HUES48 (cell line): ENCODE results near the gene WDR27.

Source experiments
- H3K27ac ChIP-seq: one replicate; pipeline ENCODE4 v1.7.0; 2013; ENCODE audit warnings: low read depth, low read length, inconsistent platforms
- H3K27me3 ChIP-seq: 2 replicates; pipeline ENCODE4 v1.6.1; 2013; ENCODE audit warnings: mild to moderate bottlenecking, low read length; ENCODE audit not compliant: control insufficient read depth, insufficient read depth
- H3K36me3 ChIP-seq: 2 replicates; pipeline ENCODE4 v1.6.1; 2013; ENCODE audit warnings: low read length; ENCODE audit not compliant: control insufficient read depth, insufficient read depth
- H3K4me1 ChIP-seq: 2 replicates; pipeline ENCODE4 v1.6.1; 2013; ENCODE audit warnings: mild to moderate bottlenecking, low read length; ENCODE audit not compliant: control insufficient read depth, insufficient read depth
- H3K4me3 ChIP-seq: 2 replicates; pipeline ENCODE4 v1.5.1; 2013; ENCODE audit warnings: mild to moderate bottlenecking, low read depth, low read length
- H3K9ac ChIP-seq: 2 replicates; pipeline ENCODE4 v1.6.1; 2013; ENCODE audit warnings: mild to moderate bottlenecking, low read depth, low read length, moderate library complexity
- H3K9me3 ChIP-seq: 2 replicates; pipeline ENCODE4 v1.6.1; 2013; ENCODE audit warnings: low read length; ENCODE audit not compliant: control insufficient read depth, insufficient read depth

The WDR27 gene

DNA sequence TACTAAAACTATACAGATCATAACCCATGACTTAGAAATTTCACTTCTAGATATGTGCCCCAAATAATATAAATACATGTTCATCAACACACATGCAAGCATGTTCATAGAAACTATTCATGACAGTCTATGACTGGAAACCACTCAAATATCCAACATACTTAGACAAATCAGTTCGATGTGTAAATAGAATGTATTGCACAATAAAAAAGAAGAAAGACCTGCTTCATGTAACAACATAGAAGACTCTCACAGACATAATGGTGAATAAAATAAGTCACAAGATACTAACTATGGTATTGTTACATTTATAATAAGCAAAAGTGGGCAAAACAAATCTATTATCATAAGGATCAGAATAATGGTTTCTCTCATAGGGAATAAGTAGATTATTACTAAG lies 284.7 kb downstream of the WDR27 start:
- H3K36me3 ChIP-seq = no peaks in the 10 kb centered on the region
- H3K9me3 ChIP-seq = peaks cover 33% of the 10 kb centered on the region
- H3K4me3 ChIP-seq = no peak overlapping the region
- H3K4me1 ChIP-seq = no peaks in the 10 kb centered on the region
- no peak overlapping the region for H3K27ac ChIP-seq
- no peak overlapping the region for H3K9ac ChIP-seq
- H3K27me3 ChIP-seq = no peaks in the 10 kb centered on the region

DNA sequence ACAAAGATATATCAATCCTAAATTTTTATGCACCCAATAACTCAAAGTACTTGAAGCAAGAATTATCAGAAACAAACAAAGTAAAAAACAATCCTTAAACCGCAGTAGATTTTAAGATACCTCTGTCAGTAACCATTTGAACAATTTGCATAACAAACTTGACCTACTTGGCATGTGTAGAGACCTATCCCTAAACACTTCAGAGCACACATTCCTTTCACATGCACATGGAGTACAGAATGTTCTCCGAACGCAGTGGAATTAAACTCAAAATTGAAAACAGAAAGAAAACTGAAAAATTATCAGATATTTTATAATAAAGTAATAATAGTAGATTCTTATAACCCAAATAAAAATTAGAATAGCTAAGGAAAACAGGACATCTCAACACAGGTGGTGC lies 285.6 kb downstream of the WDR27 start:
- H3K27ac ChIP-seq = no peak overlapping the region
- H3K4me3 ChIP-seq = no peak overlapping the region
- H3K36me3 ChIP-seq = no peaks in the 10 kb centered on the region
- H3K9ac ChIP-seq = no peak overlapping the region
- peaks cover 39% of the 10 kb centered on the region for H3K9me3 ChIP-seq
- H3K4me1 ChIP-seq = no peaks in the 10 kb centered on the region
- no peaks in the 10 kb centered on the region for H3K27me3 ChIP-seq

DNA sequence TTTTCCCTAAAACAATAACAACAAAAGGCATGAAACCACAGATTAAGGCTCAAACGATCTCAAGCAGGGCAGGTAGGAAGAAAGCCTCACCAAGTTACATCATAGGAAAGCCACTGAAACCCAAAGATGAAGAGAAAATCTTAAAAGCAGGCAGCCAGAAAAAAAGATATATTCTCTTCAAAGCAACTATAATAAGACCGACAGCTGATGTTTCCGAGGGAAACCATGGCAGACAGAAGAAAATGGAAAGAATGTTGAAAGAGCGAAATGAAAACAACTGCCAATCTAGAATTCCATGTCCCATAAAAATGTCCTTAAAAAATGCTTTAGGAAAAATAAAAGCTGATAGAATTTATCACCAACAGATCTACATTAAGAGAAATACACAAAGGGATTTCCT lies 286.6 kb downstream of the WDR27 start:
- Histone ChIP-seq H3K9ac (no peak overlapping the region), H3K4me3 (no peak overlapping the region), H3K27ac (no peak overlapping the region), H3K36me3 (no peaks in the 10 kb centered on the region), H3K27me3 (no peaks in the 10 kb centered on the region), H3K4me1 (no peaks in the 10 kb centered on the region), H3K9me3 (peaks cover 40% of the 10 kb centered on the region)

DNA sequence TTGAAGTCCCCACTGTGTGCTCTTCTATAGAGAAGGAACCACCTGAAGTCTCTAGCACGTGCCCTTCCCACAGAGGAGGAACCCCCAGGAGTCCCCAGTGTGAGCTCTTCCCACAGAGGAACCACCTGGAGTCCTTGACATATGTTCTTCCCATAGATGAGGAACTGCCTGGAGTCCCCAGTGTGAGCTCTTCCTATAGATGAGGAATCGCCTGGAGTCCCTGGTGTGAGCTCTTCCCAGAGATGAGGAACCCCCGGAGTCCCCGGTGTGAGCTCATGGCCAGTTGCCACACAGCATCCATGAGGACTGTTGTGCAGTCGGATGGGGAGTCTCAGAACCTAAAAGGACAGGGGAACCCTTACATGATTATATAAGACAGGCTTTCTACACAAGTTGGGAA lies 290.1 kb downstream of the WDR27 start:
- H3K27ac ChIP-seq = no peak overlapping the region
- H3K9ac ChIP-seq = no peak overlapping the region
- no peaks in the 10 kb centered on the region for H3K36me3 ChIP-seq
- H3K27me3 ChIP-seq = no peaks in the 10 kb centered on the region
- no peaks in the 10 kb centered on the region for H3K4me1 ChIP-seq
- peaks cover 55% of the 10 kb centered on the region for H3K9me3 ChIP-seq
- H3K4me3 ChIP-seq = no peak overlapping the region

DNA sequence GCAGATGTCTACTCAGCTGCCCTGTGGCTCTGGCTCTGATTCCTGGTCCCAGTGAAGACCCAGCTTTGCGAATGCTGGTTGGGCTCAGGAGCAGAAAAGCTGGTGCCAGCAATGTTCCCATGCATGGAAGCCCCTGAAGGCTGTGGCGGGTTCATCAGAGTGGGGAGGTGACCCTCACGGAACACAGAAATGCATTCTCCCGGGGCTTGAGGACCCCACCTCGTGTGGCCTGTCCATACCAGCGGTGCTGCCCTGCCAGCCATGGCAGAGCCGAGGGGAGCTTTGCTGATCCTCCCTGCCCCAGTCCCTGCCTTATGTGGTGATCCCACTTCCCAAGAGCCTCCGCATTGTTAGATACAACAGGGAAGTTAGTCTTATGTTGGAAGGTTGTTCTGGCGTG lies 290.5 kb downstream of the WDR27 start:
- Histone ChIP-seq H3K4me1 (no peaks in the 10 kb centered on the region), H3K36me3 (no peaks in the 10 kb centered on the region), H3K27me3 (no peaks in the 10 kb centered on the region), H3K9me3 (peaks cover 55% of the 10 kb centered on the region), H3K27ac (no peak overlapping the region), H3K9ac (no peak overlapping the region), H3K4me3 (no peak overlapping the region)

DNA sequence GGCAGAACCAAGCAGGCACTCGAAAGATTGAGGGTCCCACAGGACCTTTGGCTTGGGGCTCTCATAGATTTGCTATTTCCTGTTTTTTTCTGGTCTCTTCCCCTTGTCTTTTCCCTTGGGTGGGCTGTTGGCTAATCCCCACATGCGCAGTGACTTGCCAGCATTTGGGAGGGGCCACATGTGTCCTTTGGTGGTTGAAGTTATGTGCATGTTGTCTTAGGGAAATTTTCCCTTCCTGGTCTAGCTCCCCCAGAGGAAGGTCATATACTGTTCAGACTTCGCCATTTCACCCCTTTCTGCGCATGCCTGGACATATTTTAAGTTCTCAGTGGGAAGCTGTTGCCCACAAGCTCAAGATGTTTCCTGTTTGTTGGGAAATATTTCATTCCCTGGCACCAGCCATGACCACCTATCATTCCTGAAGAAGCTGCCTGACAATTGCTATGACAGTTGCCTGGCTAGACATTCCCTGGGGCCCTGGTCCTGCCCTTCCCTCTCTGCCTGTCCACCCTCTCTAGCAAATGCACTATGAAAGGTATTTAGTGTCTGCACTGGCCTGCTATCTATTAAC lies 292.0 kb downstream of the WDR27 start:
- Histone ChIP-seq H3K27me3 (no peaks in the 10 kb centered on the region), H3K9ac (no peak overlapping the region), H3K4me1 (no peaks in the 10 kb centered on the region), H3K27ac (no peak overlapping the region), H3K36me3 (no peaks in the 10 kb centered on the region), H3K9me3 (peaks cover 42% of the 10 kb centered on the region), H3K4me3 (no peak overlapping the region)

DNA sequence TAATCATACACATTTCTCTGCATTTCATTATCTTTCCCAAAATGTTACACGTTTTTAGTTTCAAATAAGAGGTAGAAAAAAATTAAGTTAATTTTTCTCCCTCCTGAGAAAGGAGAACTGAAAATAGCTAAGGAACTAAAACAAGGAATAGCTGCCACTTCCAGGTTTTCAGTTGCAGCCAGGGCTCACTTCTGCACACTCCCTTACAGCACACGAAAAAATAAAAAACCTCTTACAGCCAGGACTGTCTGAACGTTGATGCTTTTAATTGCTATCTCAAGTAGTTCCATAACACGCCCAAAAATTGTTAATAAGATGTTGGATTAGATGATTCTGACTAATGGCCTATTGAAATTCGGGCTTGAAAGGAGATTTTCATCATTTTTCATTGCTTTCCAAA lies 294.5 kb downstream of the WDR27 start:
- Histone ChIP-seq H3K9ac (no peak overlapping the region), H3K4me1 (no peaks in the 10 kb centered on the region), H3K9me3 (peaks cover 24% of the 10 kb centered on the region), H3K4me3 (no peak overlapping the region), H3K27me3 (no peaks in the 10 kb centered on the region), H3K27ac (no peak overlapping the region), H3K36me3 (no peaks in the 10 kb centered on the region)
